Astrocyte (in vitro differentiated cells and primary cell): ENCODE data around the gene SRL. TPM values are rescaled to one million over a fixed set of nuclear protein-coding genes. Genes with fewer than 3 reads are reported as not detected.
A peak's percentile ranks its signal among the peaks of the same experiment; 100 is the strongest.

Experiments
- DNase-seq: peaks from one replicate; pipeline ENCODE4 v3.0.0-alpha.2; 2010; ENCODE audit warnings: low read depth
- FAIRE-seq: peaks from 2 replicates; lab custom pipeline; 2011; peaks lifted over from hg19 to GRCh38; lab: Jason Lieb, UNC
- H2AFZ ChIP-seq: 2 replicates; pipeline ENCODE4 v1.6.0; 2012; ENCODE audit warnings: low read depth, low read length, inconsistent platforms
- H3K27ac ChIP-seq: 2 replicates; pipeline ENCODE4 v1.5.1; 2011; ENCODE audit warnings: low read depth, low read length, inconsistent platforms
- H3K27me3 ChIP-seq: 2 replicates; pipeline ENCODE4 v1.6.0; 2011; ENCODE audit warnings: low read length, inconsistent platforms; ENCODE audit not compliant: insufficient read depth
- H3K36me3 ChIP-seq: 2 replicates; pipeline ENCODE4 v1.5.1; 2011; ENCODE audit warnings: low read length, inconsistent platforms; ENCODE audit not compliant: insufficient read depth
- H3K4me1 ChIP-seq: 2 replicates; pipeline ENCODE4 v1.5.1; 2011; ENCODE audit warnings: low read length, inconsistent platforms; ENCODE audit not compliant: insufficient read depth
- H3K4me2 ChIP-seq: 2 replicates; pipeline ENCODE4 v1.6.0; 2012; ENCODE audit warnings: low read length, inconsistent platforms
- H3K4me3 ChIP-seq: 2 replicates; pipeline ENCODE4 v1.5.1; 2011; ENCODE audit warnings: low read depth, mild to moderate bottlenecking, low read length, inconsistent platforms; ENCODE audit not compliant: insufficient read depth
- H3K79me2 ChIP-seq: 2 replicates; pipeline ENCODE4 v1.6.0; 2012; ENCODE audit warnings: mild to moderate bottlenecking, low read length, inconsistent platforms; ENCODE audit not compliant: insufficient read depth
- H3K9ac ChIP-seq: 2 replicates; pipeline ENCODE4 v1.6.0; 2012; ENCODE audit warnings: mild to moderate bottlenecking, low read length, inconsistent platforms
- H3K9me3 ChIP-seq: 2 replicates; pipeline ENCODE4 v1.5.1; 2012; ENCODE audit warnings: low read depth, mild to moderate bottlenecking, low read length, inconsistent platforms; ENCODE audit not compliant: insufficient read depth
- H4K20me1 ChIP-seq: 2 replicates; pipeline ENCODE4 v1.6.0; 2012; ENCODE audit warnings: low read length, inconsistent platforms; ENCODE audit not compliant: insufficient read depth
- H3K27ac Mint-ChIP-seq: one replicate; pipeline ENCODE4 v1.8.0; 2021; ENCODE audit warnings: mild to moderate bottlenecking, mixed read lengths; ENCODE audit not compliant: unreplicated experiment
- H3K27me3 Mint-ChIP-seq: one replicate; pipeline ENCODE4 v1.8.0; 2021; ENCODE audit warnings: low read depth, mixed read lengths; ENCODE audit not compliant: unreplicated experiment
- H3K36me3 Mint-ChIP-seq: one replicate; pipeline ENCODE4 v1.8.0; 2021; ENCODE audit warnings: low read depth, mixed read lengths; ENCODE audit not compliant: unreplicated experiment
- H3K4me1 Mint-ChIP-seq: one replicate; pipeline ENCODE4 v1.8.0; 2021; ENCODE audit warnings: low read depth, mixed read lengths; ENCODE audit not compliant: unreplicated experiment
- H3K4me3 Mint-ChIP-seq: one replicate; pipeline ENCODE4 v1.8.0; 2021; ENCODE audit warnings: mild to moderate bottlenecking, moderate library complexity, mixed read lengths; ENCODE audit not compliant: unreplicated experiment
- H3K9me3 Mint-ChIP-seq: one replicate; pipeline ENCODE4 v1.8.0; 2021; ENCODE audit warnings: mild to moderate bottlenecking, mixed read lengths; ENCODE audit not compliant: unreplicated experiment
- EZH2 ChIP-seq: IDR thresholded peaks from 2 replicates; pipeline ENCODE4 v1.6.1; 2012; ENCODE audit warnings: mild to moderate bottlenecking, low read length, inconsistent platforms; ENCODE audit not compliant: insufficient read depth
- total RNA-seq: library from RNA; stranded (reverse); gene quantifications from 2 replicates; pipeline ENCODE4 v1.2.1, GENCODE V29; 2021
- TF ChIP-seq, protein P1 (sequence below): IDR thresholded peaks from 2 replicates; pipeline ENCODE4 v1.5.1; 2011; ENCODE audit warnings: low read depth, mild to moderate bottlenecking, inconsistent platforms, low read length, moderate library complexity; ENCODE audit not compliant: insufficient read depth

SRL gene
- total RNA-seq, 1 donor from 2014 or later = not detected

- TF ChIP-seq EZH2 = no peak
- TF ChIP-seq, protein P1, sequence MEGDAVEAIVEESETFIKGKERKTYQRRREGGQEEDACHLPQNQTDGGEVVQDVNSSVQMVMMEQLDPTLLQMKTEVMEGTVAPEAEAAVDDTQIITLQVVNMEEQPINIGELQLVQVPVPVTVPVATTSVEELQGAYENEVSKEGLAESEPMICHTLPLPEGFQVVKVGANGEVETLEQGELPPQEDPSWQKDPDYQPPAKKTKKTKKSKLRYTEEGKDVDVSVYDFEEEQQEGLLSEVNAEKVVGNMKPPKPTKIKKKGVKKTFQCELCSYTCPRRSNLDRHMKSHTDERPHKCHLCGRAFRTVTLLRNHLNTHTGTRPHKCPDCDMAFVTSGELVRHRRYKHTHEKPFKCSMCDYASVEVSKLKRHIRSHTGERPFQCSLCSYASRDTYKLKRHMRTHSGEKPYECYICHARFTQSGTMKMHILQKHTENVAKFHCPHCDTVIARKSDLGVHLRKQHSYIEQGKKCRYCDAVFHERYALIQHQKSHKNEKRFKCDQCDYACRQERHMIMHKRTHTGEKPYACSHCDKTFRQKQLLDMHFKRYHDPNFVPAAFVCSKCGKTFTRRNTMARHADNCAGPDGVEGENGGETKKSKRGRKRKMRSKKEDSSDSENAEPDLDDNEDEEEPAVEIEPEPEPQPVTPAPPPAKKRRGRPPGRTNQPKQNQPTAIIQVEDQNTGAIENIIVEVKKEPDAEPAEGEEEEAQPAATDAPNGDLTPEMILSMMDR = no peak
- H3K4me1 ChIP-seq = peaks cover 12% of the 10 kb centered on the region
- H3K4me2 ChIP-seq = no peak overlapping the region
- H3K9me3 Mint-ChIP-seq = peaks cover 2% of the 10 kb centered on the region
- no peaks in the 10 kb centered on the region for H3K36me3 Mint-ChIP-seq
- peaks cover 28% of the 10 kb centered on the region for H3K79me2 ChIP-seq
- peaks cover 8% of the 10 kb centered on the region for H4K20me1 ChIP-seq
- peak overlapping the region; percentile 83 for H3K4me3 Mint-ChIP-seq
- no peaks in the 10 kb centered on the region for H3K4me1 Mint-ChIP-seq
- no peaks in the 10 kb centered on the region for H3K9me3 ChIP-seq
- H3K27me3 Mint-ChIP-seq = no peaks in the 10 kb centered on the region
- no peak overlapping the region for H2AFZ ChIP-seq
- H3K4me3 ChIP-seq = no peak overlapping the region
- no peak for DNase-seq
- H3K27ac ChIP-seq = no peak overlapping the region
- H3K36me3 ChIP-seq = no peaks in the 10 kb centered on the region
- no peak overlapping the region for H3K27ac Mint-ChIP-seq
- no peaks in the 10 kb centered on the region for H3K27me3 ChIP-seq
- FAIRE-seq = no peak
- H3K9ac ChIP-seq = no peak overlapping the region
Observed at GRCh38 chr16:4270091-4270490, 28.2 kb upstream of the SRL start.

GRCh38 chr16:4266372-4266771 is 24.5 kb upstream of the SRL start:
- H3K27ac Mint-ChIP-seq = no peak overlapping the region
- Histone ChIP-seq H3K4me3 (no peak overlapping the region), H3K9ac (no peak overlapping the region), H3K4me2 (no peak overlapping the region), H3K4me1 (peaks cover 5% of the 10 kb centered on the region), H3K9me3 (no peaks in the 10 kb centered on the region), H3K27me3 (no peaks in the 10 kb centered on the region), H3K79me2 (peaks cover 31% of the 10 kb centered on the region), H2AFZ (no peak overlapping the region), H3K27ac (no peak overlapping the region), H4K20me1 (peaks cover 13% of the 10 kb centered on the region), H3K36me3 (no peaks in the 10 kb centered on the region)
- H3K9me3 Mint-ChIP-seq = peaks cover 2% of the 10 kb centered on the region
- H3K36me3 Mint-ChIP-seq = peaks cover 3% of the 10 kb centered on the region
- FAIRE-seq = no peak
- TF ChIP-seq EZH2 = no peak
- H3K4me1 Mint-ChIP-seq = no peaks in the 10 kb centered on the region
- no peak overlapping the region for H3K4me3 Mint-ChIP-seq
- no peaks in the 10 kb centered on the region for H3K27me3 Mint-ChIP-seq
- DNase-seq = no peak

- H3K36me3 Mint-ChIP-seq = peaks cover 5% of the 10 kb centered on the region
Observed at GRCh38 chr16:4265676-4266075, 23.8 kb upstream of the SRL start.

More at GRCh38 chr16:4265676-4266075, 23.8 kb upstream of the SRL start:
- no peaks in the 10 kb centered on the region for H3K4me1 Mint-ChIP-seq
- H3K27me3 Mint-ChIP-seq = no peaks in the 10 kb centered on the region
- H3K4me3 ChIP-seq = no peak overlapping the region
- DNase-seq (no peak), FAIRE-seq (no peak)
- H3K9me3 ChIP-seq = no peaks in the 10 kb centered on the region
- no peak overlapping the region for H3K4me3 Mint-ChIP-seq
- H3K9me3 Mint-ChIP-seq = peaks cover under 1% of the 10 kb centered on the region
- no peaks in the 10 kb centered on the region for H3K36me3 ChIP-seq
- no peak overlapping the region for H3K27ac Mint-ChIP-seq
- no peak overlapping the region for H3K4me2 ChIP-seq
- no peak overlapping the region for H3K27ac ChIP-seq
- no peak overlapping the region for H2AFZ ChIP-seq
- H4K20me1 ChIP-seq = peaks cover 13% of the 10 kb centered on the region
- no peaks in the 10 kb centered on the region for H3K4me1 ChIP-seq
- TF ChIP-seq, protein P1 = no peak
- TF ChIP-seq EZH2 = no peak
- peaks cover 24% of the 10 kb centered on the region for H3K79me2 ChIP-seq
- H3K27me3 ChIP-seq = no peaks in the 10 kb centered on the region
- H3K9ac ChIP-seq = no peak overlapping the region
